Measurements from ENCODE around the gene KLHL22.

GRCh38 chr22:20402960-20403778 lies 92.4 kb downstream of the KLHL22 start:
- no peak for TF ChIP-seq CTCF (IDR thresholded peaks at IDR 0.05)
- TF ChIP-seq POLR2A (IDR thresholded peaks at IDR 0.05), result no peak
